Measurements from ENCODE around the gene MAT1A.

Gene MAT1A

DNA sequence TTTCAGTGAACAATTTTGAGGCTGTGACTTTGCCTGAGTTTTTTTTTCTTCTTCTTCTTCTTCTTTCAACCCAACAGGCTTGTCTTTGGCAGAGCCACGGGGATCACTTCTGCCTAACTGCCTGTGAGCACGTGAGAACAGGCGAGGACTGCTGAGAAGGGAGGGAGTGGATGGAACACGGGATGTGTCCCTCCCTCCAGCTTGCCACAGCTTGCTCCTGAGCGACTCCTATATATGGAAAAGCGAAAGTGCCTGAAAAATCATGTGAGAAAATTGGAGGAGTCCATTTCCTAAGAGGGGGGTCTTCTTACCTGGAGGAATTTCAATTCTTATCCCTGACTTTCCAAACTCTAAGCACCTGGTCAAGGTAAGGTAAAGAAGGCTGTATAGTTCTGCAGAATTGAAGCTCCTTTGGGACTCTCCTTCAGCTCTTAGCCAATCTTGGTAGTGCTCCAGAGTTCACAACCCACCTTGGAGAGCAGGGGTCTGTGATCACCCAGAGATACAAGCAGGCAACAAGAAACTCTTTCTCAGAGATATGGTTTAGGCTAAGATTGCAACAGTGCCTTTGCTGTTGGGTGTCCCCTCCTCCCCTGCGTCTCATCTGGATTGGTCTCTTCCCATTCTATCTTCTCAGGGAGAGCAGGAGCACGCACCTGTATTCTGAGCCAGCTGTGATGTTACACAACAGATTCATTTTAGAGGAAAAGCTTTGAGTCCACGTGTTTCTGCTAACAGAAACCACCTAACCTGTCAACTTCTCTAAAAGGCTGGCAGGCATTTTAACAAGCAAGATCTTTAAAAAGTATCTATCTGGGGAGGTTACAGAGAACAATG lies at the start of gene MAT1A:
MAT1A (minus strand) TSS at position 208 of the 837 bp plus-strand sequence. CDS start 235 bp downstream, outside the sequence.
- Histone ChIP-seq H3K4me3 (no peak within 1 kb of the TSS), H3K9ac (ENCODE audit: insufficient read length) (no peak within 1 kb of the TSS), H3K36me3 (ENCODE audit: insufficient read depth, low read length) (no peaks in the 10 kb centered on the region), H3K27ac (no peak within 1 kb of the TSS), H3K9me3 (ENCODE audit: low read depth, low read length) (no peaks in the 10 kb centered on the region)
- no peak for DNase-seq (ENCODE audit: low read depth, low spot score)
- no peak for TF ChIP-seq EZH2 (IDR thresholded peaks at IDR 0.05)
- no peak for TF ChIP-seq POLR2AphosphoS5 (IDR thresholded peaks at IDR 0.05; ENCODE audit: borderline replicate concordance, low read depth, low read length)
- no peak for TF ChIP-seq FOXP2 (optimal IDR thresholded peaks at IDR 0.05; ENCODE audit: control extremely low read depth, extremely low read length, insufficient read depth)

DNA sequence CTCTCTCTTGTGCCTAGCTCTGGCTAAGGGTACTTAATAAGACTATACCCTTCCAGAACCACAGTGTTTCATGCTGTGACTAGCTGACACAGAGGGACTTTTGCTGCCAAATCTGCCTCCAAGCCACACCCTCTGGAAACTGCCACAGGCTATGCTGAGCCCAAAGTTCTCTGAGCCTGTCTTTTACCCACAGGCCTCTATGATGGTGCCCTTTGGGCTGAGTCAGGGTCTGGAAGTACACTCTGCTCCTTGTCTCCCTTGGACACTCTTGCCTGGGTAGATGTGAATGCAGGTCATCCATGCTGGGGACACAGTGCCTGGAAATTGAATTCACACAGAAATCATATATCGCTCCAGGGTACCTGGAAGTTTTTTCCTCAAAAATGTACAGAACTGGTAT lies 44.5 kb upstream of the MAT1A start:
- DNase-seq (ENCODE audit: low read depth, low spot score), result no peak
- Histone ChIP-seq H3K4me3 (no peak overlapping the region), H3K9me3 (ENCODE audit: low read depth, low read length) (no peaks in the 10 kb centered on the region), H3K9ac (ENCODE audit: insufficient read length) (no peak overlapping the region), H3K27ac (no peak overlapping the region), H3K36me3 (ENCODE audit: insufficient read depth, low read length) (no peaks in the 10 kb centered on the region)
- no peak for TF ChIP-seq FOXP2 (optimal IDR thresholded peaks at IDR 0.05; ENCODE audit: control extremely low read depth, extremely low read length, insufficient read depth)
- no peak for TF ChIP-seq EZH2 (IDR thresholded peaks at IDR 0.05)
- no peak for TF ChIP-seq POLR2AphosphoS5 (IDR thresholded peaks at IDR 0.05; ENCODE audit: borderline replicate concordance, low read depth, low read length)

DNA sequence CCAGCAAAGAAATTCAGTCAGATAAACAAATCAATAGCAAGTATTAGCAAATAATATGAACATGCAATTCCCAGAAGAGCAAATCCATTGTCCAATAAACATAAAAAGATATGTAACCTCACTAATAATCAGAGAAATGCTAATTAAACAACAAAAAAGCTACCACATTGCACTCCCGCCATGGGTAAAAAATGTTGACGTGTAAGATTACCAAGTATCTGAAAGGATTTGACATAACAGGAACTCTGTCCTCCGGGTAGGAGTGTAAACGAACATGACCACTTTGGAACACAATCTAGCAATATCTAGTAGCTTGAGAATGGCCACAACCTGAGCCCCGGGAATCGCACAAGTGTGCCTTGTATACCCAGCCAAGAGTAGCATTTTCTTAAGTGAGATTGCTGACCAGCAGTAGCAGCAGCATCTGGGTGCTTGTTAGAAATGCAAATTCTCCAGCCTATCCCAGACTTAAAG lies 35.5 kb upstream of the MAT1A start:
- Histone ChIP-seq H3K9ac (ENCODE audit: insufficient read length) (no peak overlapping the region), H3K36me3 (ENCODE audit: insufficient read depth, low read length) (no peaks in the 10 kb centered on the region), H3K27ac (no peak overlapping the region), H3K4me3 (no peak overlapping the region), H3K9me3 (ENCODE audit: low read depth, low read length) (no peaks in the 10 kb centered on the region)
- TF ChIP-seq POLR2AphosphoS5 (IDR thresholded peaks at IDR 0.05; ENCODE audit: borderline replicate concordance, low read depth, low read length) (no peak), FOXP2 (optimal IDR thresholded peaks at IDR 0.05; ENCODE audit: control extremely low read depth, extremely low read length, insufficient read depth) (no peak), EZH2 (IDR thresholded peaks at IDR 0.05) (no peak)
- no peak for DNase-seq (ENCODE audit: low read depth, low spot score)

DNA sequence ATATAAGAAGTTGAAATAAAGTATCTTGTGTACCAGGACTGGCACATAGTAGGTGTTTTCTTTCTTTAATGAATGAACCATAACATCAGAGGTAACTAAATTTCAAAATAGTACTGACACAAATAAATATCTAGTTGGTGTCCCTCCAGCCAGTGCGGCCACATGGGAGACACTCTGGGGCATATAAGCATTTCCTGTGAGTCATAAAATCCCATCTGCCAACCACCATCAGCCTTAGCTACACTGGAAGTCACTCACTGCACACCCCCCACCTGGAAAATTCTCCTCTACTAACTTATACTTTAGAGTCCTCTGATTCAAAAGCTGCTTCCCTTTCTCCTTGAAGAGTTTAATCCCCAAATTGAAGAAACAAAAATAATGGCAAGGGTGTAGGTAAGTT lies 34.6 kb upstream of the MAT1A start:
- no peak for DNase-seq (ENCODE audit: low read depth, low spot score)
- H3K27ac ChIP-seq, result no peak overlapping the region
- H3K36me3 ChIP-seq (ENCODE audit: insufficient read depth, low read length), result no peaks in the 10 kb centered on the region
- H3K9ac ChIP-seq (ENCODE audit: insufficient read length), result no peak overlapping the region
- H3K9me3 ChIP-seq (ENCODE audit: low read depth, low read length), result no peaks in the 10 kb centered on the region
- TF ChIP-seq EZH2 (IDR thresholded peaks at IDR 0.05), result no peak
- TF ChIP-seq FOXP2 (optimal IDR thresholded peaks at IDR 0.05; ENCODE audit: control extremely low read depth, extremely low read length, insufficient read depth), result no peak
- TF ChIP-seq POLR2AphosphoS5 (IDR thresholded peaks at IDR 0.05; ENCODE audit: borderline replicate concordance, low read depth, low read length), result no peak
- no peak overlapping the region for H3K4me3 ChIP-seq

DNA sequence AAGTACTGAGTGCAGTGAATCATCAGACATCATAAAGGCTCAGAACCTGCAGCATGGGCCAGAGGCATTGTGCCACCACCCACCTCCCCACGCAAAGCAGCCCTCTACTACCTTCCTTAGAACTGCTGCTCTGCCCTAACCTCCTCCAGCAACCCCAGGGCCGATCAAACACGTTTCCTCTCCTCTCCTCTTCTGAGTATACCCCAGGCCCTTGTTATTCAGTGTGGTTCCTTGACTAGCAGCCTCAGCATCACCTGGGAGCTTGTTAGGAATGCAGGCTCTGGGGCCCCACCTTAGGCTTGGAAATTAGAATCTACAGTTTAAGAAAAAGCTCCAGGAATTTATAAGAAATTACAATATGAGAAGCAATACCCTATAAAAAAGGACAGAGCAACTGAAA lies 33.9 kb upstream of the MAT1A start:
- no peak overlapping the region for H3K27ac ChIP-seq
- H3K4me3 ChIP-seq, result no peak overlapping the region
- H3K9me3 ChIP-seq (ENCODE audit: low read depth, low read length), result no peaks in the 10 kb centered on the region
- H3K36me3 ChIP-seq (ENCODE audit: insufficient read depth, low read length), result no peaks in the 10 kb centered on the region
- TF ChIP-seq EZH2 (IDR thresholded peaks at IDR 0.05) (no peak), FOXP2 (optimal IDR thresholded peaks at IDR 0.05; ENCODE audit: control extremely low read depth, extremely low read length, insufficient read depth) (no peak), POLR2AphosphoS5 (IDR thresholded peaks at IDR 0.05; ENCODE audit: borderline replicate concordance, low read depth, low read length) (no peak)
- no peak overlapping the region for H3K9ac ChIP-seq (ENCODE audit: insufficient read length)
- DNase-seq (ENCODE audit: low read depth, low spot score), result no peak

DNA sequence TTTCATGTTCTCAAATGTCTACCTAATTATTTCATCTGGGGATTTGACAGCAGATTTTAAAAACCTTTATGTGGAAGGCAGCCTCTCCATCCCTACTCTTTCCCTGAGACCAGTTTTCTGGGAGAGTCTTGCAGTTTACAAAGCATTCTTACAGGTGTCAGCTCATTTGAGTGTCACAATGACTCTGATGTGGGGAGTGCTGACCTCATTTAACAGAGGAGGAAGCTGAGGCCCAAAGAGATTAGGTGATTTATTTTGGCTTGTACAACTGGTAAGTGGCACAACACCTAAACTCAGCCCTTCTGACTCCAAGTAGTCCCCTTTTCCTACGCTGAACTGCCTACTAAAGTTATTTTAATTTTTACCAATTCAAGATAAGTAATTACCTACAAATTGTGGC lies 33.3 kb upstream of the MAT1A start:
- H3K9ac ChIP-seq (ENCODE audit: insufficient read length), result no peak overlapping the region
- H3K36me3 ChIP-seq (ENCODE audit: insufficient read depth, low read length), result no peaks in the 10 kb centered on the region
- no peaks in the 10 kb centered on the region for H3K9me3 ChIP-seq (ENCODE audit: low read depth, low read length)
- TF ChIP-seq FOXP2 (optimal IDR thresholded peaks at IDR 0.05; ENCODE audit: control extremely low read depth, extremely low read length, insufficient read depth), result no peak
- no peak for TF ChIP-seq EZH2 (IDR thresholded peaks at IDR 0.05)
- TF ChIP-seq POLR2AphosphoS5 (IDR thresholded peaks at IDR 0.05; ENCODE audit: borderline replicate concordance, low read depth, low read length), result no peak
- H3K4me3 ChIP-seq, result no peak overlapping the region
- H3K27ac ChIP-seq, result no peak overlapping the region
- DNase-seq (ENCODE audit: low read depth, low spot score), result no peak

DNA sequence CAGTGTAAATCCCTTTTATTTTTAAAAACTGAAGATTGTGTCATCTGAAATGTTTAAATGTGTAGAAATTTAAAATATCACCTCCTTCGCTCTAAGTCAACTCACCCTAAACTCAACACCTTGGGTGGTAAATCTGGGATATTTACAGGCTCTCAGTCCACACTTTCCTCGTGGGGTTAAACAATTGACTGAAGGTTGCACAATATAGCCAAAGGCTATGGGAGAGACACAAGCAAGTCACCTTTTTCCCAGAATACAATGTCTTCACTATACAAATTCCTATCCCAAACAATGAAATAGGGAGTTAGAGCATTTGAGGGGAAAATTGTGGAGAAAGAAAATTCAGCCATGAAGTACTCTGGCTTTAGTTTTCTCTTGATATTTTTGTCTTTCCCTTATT lies 32.7 kb upstream of the MAT1A start:
- no peak for DNase-seq (ENCODE audit: low read depth, low spot score)
- TF ChIP-seq POLR2AphosphoS5 (IDR thresholded peaks at IDR 0.05; ENCODE audit: borderline replicate concordance, low read depth, low read length) (no peak), EZH2 (IDR thresholded peaks at IDR 0.05) (no peak), FOXP2 (optimal IDR thresholded peaks at IDR 0.05; ENCODE audit: control extremely low read depth, extremely low read length, insufficient read depth) (no peak)
- Histone ChIP-seq H3K4me3 (no peak overlapping the region), H3K36me3 (ENCODE audit: insufficient read depth, low read length) (no peaks in the 10 kb centered on the region), H3K9me3 (ENCODE audit: low read depth, low read length) (no peaks in the 10 kb centered on the region), H3K9ac (ENCODE audit: insufficient read length) (no peak overlapping the region), H3K27ac (no peak overlapping the region)

DNA sequence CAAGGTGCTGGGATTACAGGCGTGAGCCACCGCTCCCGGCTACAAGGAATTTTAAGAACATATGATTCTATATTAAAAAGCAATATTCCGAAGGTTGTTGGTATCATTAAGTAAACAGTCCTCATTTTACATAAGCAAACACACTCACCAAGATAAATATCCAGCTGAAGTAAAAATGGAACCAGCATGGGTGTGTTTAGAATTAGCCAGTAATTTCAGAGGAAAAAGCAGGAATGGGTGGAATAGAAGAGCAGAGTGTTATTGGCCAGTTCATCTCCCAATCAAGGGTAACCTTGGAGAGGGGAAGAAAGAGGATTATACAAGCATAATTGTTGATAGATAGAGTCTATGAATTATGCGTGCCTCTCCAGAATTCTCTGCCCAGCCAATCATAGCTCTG lies 31.7 kb upstream of the MAT1A start:
- Histone ChIP-seq H3K4me3 (no peak overlapping the region), H3K9me3 (ENCODE audit: low read depth, low read length) (no peaks in the 10 kb centered on the region), H3K36me3 (ENCODE audit: insufficient read depth, low read length) (no peaks in the 10 kb centered on the region), H3K27ac (no peak overlapping the region), H3K9ac (ENCODE audit: insufficient read length) (no peak overlapping the region)
- TF ChIP-seq FOXP2 (optimal IDR thresholded peaks at IDR 0.05; ENCODE audit: control extremely low read depth, extremely low read length, insufficient read depth) (no peak), POLR2AphosphoS5 (IDR thresholded peaks at IDR 0.05; ENCODE audit: borderline replicate concordance, low read depth, low read length) (no peak), EZH2 (IDR thresholded peaks at IDR 0.05) (no peak)
- DNase-seq (ENCODE audit: low read depth, low spot score), result no peak
